Keratinocyte (primary cell): ENCODE results near the gene KDM8. TPM values are rescaled to one million over a fixed set of nuclear protein-coding genes. Genes with fewer than 3 reads are reported as not detected.

ENCODE experiments used
- DNase-seq: peaks from one replicate; pipeline ENCODE4 v3.0.0-alpha.2; 2011; ENCODE audit warnings: low read depth, missing footprints, low spot score
- FAIRE-seq: peaks from 2 replicates; lab custom pipeline; 2011; peaks lifted over from hg19 to GRCh38; lab: Jason Lieb, UNC
- H2AFZ ChIP-seq: 2 replicates; pipeline ENCODE4 v1.6.0; 2012; ENCODE audit warnings: low read length, control low read depth, inconsistent platforms; ENCODE audit not compliant: control insufficient read depth
- H3K27ac ChIP-seq: 2 replicates; pipeline ENCODE4 v1.5.1; 2011; ENCODE audit warnings: low read length; ENCODE audit not compliant: control insufficient read depth, insufficient read depth
- H3K27me3 ChIP-seq: 3 replicates; pipeline ENCODE4 v1.6.0; 2011; ENCODE audit warnings: low read length; ENCODE audit not compliant: control insufficient read depth, insufficient read depth; ENCODE audit errors: extremely low read depth
- H3K36me3 ChIP-seq, 2 experiments: 2 replicates in 1 of 2; 3 replicates in 1 of 2; pipeline ENCODE4 v1.5.1; 2011; ENCODE audit warnings: low read length in 2 of 2, mild to moderate bottlenecking in 1 of 2; ENCODE audit not compliant: control insufficient read depth in 2 of 2, insufficient read depth in 2 of 2; ENCODE audit errors: extremely low read depth in 1 of 2
- H3K4me1 ChIP-seq: 3 replicates; pipeline ENCODE4 v1.5.1; 2011; ENCODE audit warnings: low read length; ENCODE audit not compliant: control insufficient read depth, insufficient read depth; ENCODE audit errors: extremely low read depth
- H3K4me2 ChIP-seq: 3 replicates; pipeline ENCODE4 v1.6.0; 2011; ENCODE audit warnings: low read depth, low read length; ENCODE audit not compliant: control insufficient read depth, insufficient read depth; ENCODE audit errors: extremely low read depth
- H3K4me3 ChIP-seq, 3 experiments: fragments of 200-600 bp in 1 of 3; sonication (generic) in 1 of 3; 2 replicates in 2 of 3; 3 replicates in 1 of 3; pipeline ENCODE4 v1.5.1; 2011 to 2016; ENCODE audit warnings: low read length in 3 of 3, mild to moderate bottlenecking in 3 of 3, control low read depth in 2 of 3, inconsistent platforms in 1 of 3, low read depth in 1 of 3, mixed read lengths in 1 of 3, mixed run types in 1 of 3, moderate library complexity in 1 of 3; ENCODE audit not compliant: control insufficient read depth in 2 of 3, insufficient read depth in 2 of 3; ENCODE audit errors: extremely low read depth in 1 of 3
- H3K79me2 ChIP-seq: 2 replicates; pipeline ENCODE4 v1.6.0; 2012; ENCODE audit warnings: low read length; ENCODE audit not compliant: control insufficient read depth, insufficient read depth
- H3K9ac ChIP-seq: 3 replicates; pipeline ENCODE4 v1.6.0; 2011; ENCODE audit warnings: low read length; ENCODE audit not compliant: control insufficient read depth, insufficient read depth; ENCODE audit errors: extremely low read depth
- H3K9me1 ChIP-seq: 3 replicates; pipeline ENCODE4 v1.6.0; 2011; ENCODE audit warnings: low read length; ENCODE audit not compliant: control insufficient read depth, insufficient read depth; ENCODE audit errors: extremely low read depth
- H3K9me3 ChIP-seq: 2 replicates; pipeline ENCODE4 v1.5.1; 2012; ENCODE audit warnings: low read depth, low read length; ENCODE audit not compliant: control insufficient read depth
- H4K20me1 ChIP-seq: 3 replicates; pipeline ENCODE4 v1.6.0; 2011; ENCODE audit warnings: low read length; ENCODE audit not compliant: control insufficient read depth, insufficient read depth; ENCODE audit errors: extremely low read depth
- CTCF ChIP-seq, 3 experiments: IDR thresholded peaks in 1 of 3; conservative IDR thresholded peaks in 1 of 3; optimal IDR thresholded peaks in 1 of 3; 2 replicates in 2 of 3; 3 replicates in 1 of 3; pipeline versions ENCODE3 to v1.5.1; 2011; ENCODE audit warnings: low read length in 3 of 3, mild to moderate bottlenecking in 3 of 3, moderate library complexity in 2 of 3, control low read depth in 1 of 3, inconsistent platforms in 1 of 3; ENCODE audit not compliant: insufficient read depth in 2 of 3; ENCODE audit errors: extremely low read depth in 1 of 3
- EZH2 ChIP-seq: IDR thresholded peaks from one replicate; pipeline ENCODE4 v1.6.1; 2012; ENCODE audit warnings: inconsistent platforms, mild to moderate bottlenecking, low read length, moderate library complexity
- dilution Hi-C: fragments of 300-500 bp; cut with MboI; formaldehyde crosslinking; loops from one replicate; pipeline ENCODE4 v1.7.0; 2020; ENCODE audit warnings: low sequenced_read_pairs; ENCODE audit not compliant: extremely low pct_ligation_motif_present
- polyA plus RNA-seq, 5 experiments: library from polyadenylated mRNA; depleted of rRNA in 3 of 5; stranded (reverse) in 3 of 5; stranded (forward) in 1 of 5; unstranded in 1 of 5; fragments of >200 nt; gene quantifications; 1 replicate in 1 of 5; 2 replicates in 3 of 5; 3 replicates in 1 of 5; pipeline versions ENCODE4 v1.2.1 to v1.2.3, GENCODE V29; 2011 to 2012; ENCODE audit warnings: missing spikeins in 2 of 5, low read depth in 1 of 5, low replicate concordance in 1 of 5

KDM8 gene
- polyA plus RNA-seq, 1 donor (not counting 4 experiments of a cell fraction or from before 2014, with no cell fraction given), result 1.5 TPM

GRCh38 chr16:27223226-27223610 is 19.9 kb downstream of the KDM8 start:
- no peak overlapping the region for H3K27ac ChIP-seq
- H4K20me1 ChIP-seq, result no peaks in the 10 kb centered on the region
- H3K9ac ChIP-seq, result no peak overlapping the region
- peaks cover 6 to 22% of the 10 kb centered on the region in 2 experiments for H3K36me3 ChIP-seq
- FAIRE-seq, result no peak
- H3K4me3 ChIP-seq, result no peak overlapping the region
- peak in 1 of 3 experiments; percentile 20 for TF ChIP-seq CTCF (optimal IDR thresholded peaks at IDR 0.05 in 1 of 3, IDR thresholded peaks at IDR 0.05 in 1 of 3, conservative IDR thresholded peaks at IDR 0.05 in 1 of 3; ENCODE audit: extremely low read depth in 1 of 3, insufficient read depth in 2 of 3, low read length in 3 of 3)
- no peak for TF ChIP-seq EZH2
- H3K9me3 ChIP-seq, result no peaks in the 10 kb centered on the region
- no peak overlapping the region for H3K4me2 ChIP-seq
- dilution Hi-C loops, result no loop called here
- no peak for DNase-seq
- no peaks in the 10 kb centered on the region for H3K27me3 ChIP-seq
- H3K9me1 ChIP-seq, result no peaks in the 10 kb centered on the region
- no peak overlapping the region for H2AFZ ChIP-seq
- no peaks in the 10 kb centered on the region for H3K79me2 ChIP-seq
- H3K4me1 ChIP-seq, result peaks cover 10% of the 10 kb centered on the region

GRCh38 chr16:27223701-27224100 is 20.4 kb downstream of the KDM8 start:
- peaks cover 10% of the 10 kb centered on the region for H3K4me1 ChIP-seq
- H3K79me2 ChIP-seq, result no peaks in the 10 kb centered on the region
- no peak overlapping the region for H3K9ac ChIP-seq
- TF ChIP-seq CTCF (optimal IDR thresholded peaks at IDR 0.05 in 1 of 3, IDR thresholded peaks at IDR 0.05 in 1 of 3, conservative IDR thresholded peaks at IDR 0.05 in 1 of 3; ENCODE audit: extremely low read depth in 1 of 3, insufficient read depth in 2 of 3, low read length in 3 of 3), result no peak
- TF ChIP-seq EZH2, result no peak
- no peak for FAIRE-seq
- H3K4me3 ChIP-seq, result no peak overlapping the region
- no peaks in the 10 kb centered on the region for H3K27me3 ChIP-seq
- H2AFZ ChIP-seq, result no peak overlapping the region
- no peaks in the 10 kb centered on the region for H3K9me1 ChIP-seq
- peaks cover 6 to 22% of the 10 kb centered on the region in 2 experiments for H3K36me3 ChIP-seq
- no peak for DNase-seq
- H3K27ac ChIP-seq, result no peak overlapping the region
- H4K20me1 ChIP-seq, result no peaks in the 10 kb centered on the region
- no peaks in the 10 kb centered on the region for H3K9me3 ChIP-seq
- no peak overlapping the region for H3K4me2 ChIP-seq
- dilution Hi-C loops, result no loop called here
